ENCODE results near the gene CDK16. TPM values are rescaled to one million over a fixed set of nuclear protein-coding genes. Genes with fewer than 3 reads are reported as not detected.

CDK16 gene
- total and polyA plus RNA-seq, 2 of the 4 experiments (the other 2 are of a cell fraction) = 85.3 to 106 TPM

DNA sequence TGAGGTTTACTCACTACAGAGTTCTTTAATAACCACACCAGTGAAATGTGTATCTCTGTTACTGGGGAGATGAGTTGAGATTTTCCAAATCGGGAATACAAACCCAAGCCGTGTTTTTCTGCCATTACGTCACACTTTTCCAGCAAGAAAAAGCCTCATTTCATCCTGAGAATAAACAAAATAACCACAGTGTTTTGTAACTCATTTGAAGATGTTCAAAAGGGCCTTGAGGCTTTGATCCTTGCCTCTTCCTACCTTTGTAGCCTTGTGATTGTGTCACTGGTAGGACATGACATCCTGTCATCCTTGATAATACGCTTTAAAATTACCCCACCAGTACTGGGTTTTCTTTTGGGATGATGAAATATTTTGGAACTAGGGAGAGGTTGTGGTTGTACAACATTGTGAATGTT lies 17.2 kb downstream of the CDK16 start:
- H3K4ac ChIP-seq (ENCODE audit: low read depth, low read length) = no peak overlapping the region
- H2BK120ac ChIP-seq (ENCODE audit: low read depth, low read length) = no peak overlapping the region
- peaks cover 15% of the 10 kb centered on the region for H3K36me3 ChIP-seq (ENCODE audit: control insufficient read depth, insufficient read depth, low read length)
- WGBS, 2 experiments (ENCODE audit: extremely low coverage in 2 of 2, insufficient read length in 1 of 2) = no CpG with 5 or more reads among the region's 4 CpGs
- no peak overlapping the region for H2AFZ ChIP-seq (replicated peaks; ENCODE audit: low read length, poor library complexity)
- H2BK20ac ChIP-seq (ENCODE audit: low read depth, low read length) = no peak overlapping the region
- DNase-seq = peak; percentile 6
- H3K4me1 ChIP-seq (ENCODE audit: control insufficient read depth, insufficient read depth, low read length) = 0 out of 2 replicates have a peak, but pooled peaks cover 1% of the 10 kb centered on the region
- no peak for ATAC-seq (ENCODE audit: low read depth)
- no peak for TF ChIP-seq MAFK (IDR thresholded peaks at IDR 0.05; ENCODE audit: low read depth, low read length)
- no peak for TF ChIP-seq MAZ (IDR thresholded peaks at IDR 0.05; ENCODE audit: borderline replicate concordance, low read depth, low read length)
- TF ChIP-seq, protein P1, sequence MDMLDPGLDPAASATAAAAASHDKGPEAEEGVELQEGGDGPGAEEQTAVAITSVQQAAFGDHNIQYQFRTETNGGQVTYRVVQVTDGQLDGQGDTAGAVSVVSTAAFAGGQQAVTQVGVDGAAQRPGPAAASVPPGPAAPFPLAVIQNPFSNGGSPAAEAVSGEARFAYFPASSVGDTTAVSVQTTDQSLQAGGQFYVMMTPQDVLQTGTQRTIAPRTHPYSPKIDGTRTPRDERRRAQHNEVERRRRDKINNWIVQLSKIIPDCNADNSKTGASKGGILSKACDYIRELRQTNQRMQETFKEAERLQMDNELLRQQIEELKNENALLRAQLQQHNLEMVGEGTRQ (IDR thresholded peaks at IDR 0.05; ENCODE audit: low read depth, low read length) = no peak
- no peak for TF ChIP-seq POLR2A (IDR thresholded peaks at IDR 0.05; ENCODE audit: low read depth, low read length)
- TF ChIP-seq RFX5 (IDR thresholded peaks at IDR 0.05; ENCODE audit: low read depth, low read length) = no peak
- TF ChIP-seq SMC3 (IDR thresholded peaks at IDR 0.05; ENCODE audit: low read depth, low read length) = no peak
- TF ChIP-seq MXI1 (IDR thresholded peaks at IDR 0.05; ENCODE audit: borderline replicate concordance, low read depth, low read length) = no peak
- no peak for TF ChIP-seq ELK1 (IDR thresholded peaks at IDR 0.05; ENCODE audit: borderline replicate concordance, low read depth, low read length)
- no peak for TF ChIP-seq RCOR1 (IDR thresholded peaks at IDR 0.05; ENCODE audit: insufficient replicate concordance, low read length)
- no peak for TF ChIP-seq NFE2L2 (IDR thresholded peaks at IDR 0.05; ENCODE audit: low read depth, low read length)
- no peak for TF ChIP-seq RAD21 (IDR thresholded peaks at IDR 0.05; ENCODE audit: low read length)
- TF ChIP-seq FOS (IDR thresholded peaks at IDR 0.05; ENCODE audit: low read depth, low read length) = no peak
- TF ChIP-seq CHD1 (IDR thresholded peaks at IDR 0.05; ENCODE audit: low read depth, low read length) = no peak
- no peak for TF ChIP-seq BHLHE40 (IDR thresholded peaks at IDR 0.05; ENCODE audit: low read depth, low read length)
- TF ChIP-seq CTCF (conservative IDR thresholded peaks at IDR 0.05; ENCODE audit: low read depth, low read length) = no peak
- TF ChIP-seq CEBPB (IDR thresholded peaks at IDR 0.05; ENCODE audit: low read depth, low read length) = no peak
- H3K23ac ChIP-seq (ENCODE audit: low read depth, low read length) = no peak overlapping the region
- no peak overlapping the region for H3K56ac ChIP-seq (ENCODE audit: extremely low read depth, insufficient read depth, low read length)
- no peak overlapping the region for H4K8ac ChIP-seq (ENCODE audit: low read depth in 2 of 2, low read length in 2 of 2)
- H2AK9ac ChIP-seq (replicated peaks; ENCODE audit: low read depth, low read length, poor library complexity) = no peak overlapping the region
- peaks cover 8 to 31% of the 10 kb centered on the region in 2 experiments for H3K79me1 ChIP-seq (ENCODE audit: low read depth in 1 of 2, low read length in 2 of 2)
- no peak overlapping the region for H2BK15ac ChIP-seq (ENCODE audit: low read depth, low read length)
- H4K91ac ChIP-seq (ENCODE audit: insufficient read depth, low read depth, low read length) = no peak overlapping the region
- H2AK5ac ChIP-seq (ENCODE audit: low read depth, low read length) = no peak overlapping the region
- H3K9me3 ChIP-seq (ENCODE audit: control insufficient read depth, insufficient read depth, low read length) = no peaks in the 10 kb centered on the region
- H3K9ac ChIP-seq (ENCODE audit: low read depth, low read length) = no peak overlapping the region
- H3K27ac ChIP-seq (ENCODE audit: insufficient read depth, low read length) = no peak overlapping the region
- dilution Hi-C loops (cut with HindIII; ENCODE audit: low sequenced_read_pairs, unreplicated experiment) = no loop called here
- peaks cover 8% of the 10 kb centered on the region; the same call in 1 of the 2 replicates for H3K9me1 ChIP-seq (ENCODE audit: insufficient read depth, low read length)
- POLR2A ChIA-PET (ENCODE audit: unreplicated experiment) = no interaction called here
- CTCF ChIA-PET = no interaction called here
- no peak overlapping the region for H3K4me3 ChIP-seq (ENCODE audit: insufficient read depth, low read depth, low read length)
- no peak overlapping the region for H3K14ac ChIP-seq (replicated peaks; ENCODE audit: low read depth, low read length)
- H2BK5ac ChIP-seq (ENCODE audit: low read depth, low read length, poor library complexity, severe bottlenecking) = no peak overlapping the region
- BruUV-seq (replicated peaks) = no TSS peak
- H4K20me1 ChIP-seq (ENCODE audit: insufficient read depth, low read length) = peaks cover 26% of the 10 kb centered on the region; the same call in 1 of the 2 replicates
- in situ Hi-C loops (cut with MboI; ENCODE audit: low sequenced_read_pairs) = no loop called here
- H4K5ac ChIP-seq (ENCODE audit: low read depth, low read length) = no peak overlapping the region
- no peak overlapping the region for H3K18ac ChIP-seq (ENCODE audit: low read depth, low read length)
- no peak overlapping the region for H3K4me2 ChIP-seq (ENCODE audit: low read depth, low read length)
- intact Hi-C loops (cut with micrococcal nuclease) = no loop called here
- peaks cover 16% of the 10 kb centered on the region for H3K27me3 ChIP-seq (ENCODE audit: control insufficient read depth, insufficient read depth, low read length)
